Keratinocyte (primary cell): ENCODE results near the gene RAMACL. TPM values are rescaled to one million over a fixed set of nuclear protein-coding genes. Genes with fewer than 3 reads are reported as not detected.
"Not testable (repeated sequence)": the region's sequence is repeated elsewhere in the genome, so short reads cannot be mapped to it uniquely, and the experiment has no call there.

Experiments used
- DNase-seq: peaks from one replicate; pipeline ENCODE4 v3.0.0-alpha.2; 2011; ENCODE audit warnings: low read depth, missing footprints, low spot score
- FAIRE-seq: peaks from 2 replicates; lab custom pipeline; 2011; peaks lifted over from hg19 to GRCh38; lab: Jason Lieb, UNC
- H2AFZ ChIP-seq: 2 replicates; pipeline ENCODE4 v1.6.0; 2012; ENCODE audit warnings: low read length, control low read depth, inconsistent platforms; ENCODE audit not compliant: control insufficient read depth
- H3K27ac ChIP-seq: 2 replicates; pipeline ENCODE4 v1.5.1; 2011; ENCODE audit warnings: low read length; ENCODE audit not compliant: control insufficient read depth, insufficient read depth
- H3K27me3 ChIP-seq: 3 replicates; pipeline ENCODE4 v1.6.0; 2011; ENCODE audit warnings: low read length; ENCODE audit not compliant: control insufficient read depth, insufficient read depth; ENCODE audit errors: extremely low read depth
- H3K36me3 ChIP-seq, 2 experiments: 2 replicates in 1 of 2; 3 replicates in 1 of 2; pipeline ENCODE4 v1.5.1; 2011; ENCODE audit warnings: low read length in 2 of 2, mild to moderate bottlenecking in 1 of 2; ENCODE audit not compliant: control insufficient read depth in 2 of 2, insufficient read depth in 2 of 2; ENCODE audit errors: extremely low read depth in 1 of 2
- H3K4me1 ChIP-seq: 3 replicates; pipeline ENCODE4 v1.5.1; 2011; ENCODE audit warnings: low read length; ENCODE audit not compliant: control insufficient read depth, insufficient read depth; ENCODE audit errors: extremely low read depth
- H3K4me2 ChIP-seq: 3 replicates; pipeline ENCODE4 v1.6.0; 2011; ENCODE audit warnings: low read depth, low read length; ENCODE audit not compliant: control insufficient read depth, insufficient read depth; ENCODE audit errors: extremely low read depth
- H3K4me3 ChIP-seq, 3 experiments: fragments of 200-600 bp in 1 of 3; sonication (generic) in 1 of 3; 2 replicates in 2 of 3; 3 replicates in 1 of 3; pipeline ENCODE4 v1.5.1; 2011 to 2016; ENCODE audit warnings: low read length in 3 of 3, mild to moderate bottlenecking in 3 of 3, control low read depth in 2 of 3, inconsistent platforms in 1 of 3, low read depth in 1 of 3, mixed read lengths in 1 of 3, mixed run types in 1 of 3, moderate library complexity in 1 of 3; ENCODE audit not compliant: control insufficient read depth in 2 of 3, insufficient read depth in 2 of 3; ENCODE audit errors: extremely low read depth in 1 of 3
- H3K79me2 ChIP-seq: 2 replicates; pipeline ENCODE4 v1.6.0; 2012; ENCODE audit warnings: low read length; ENCODE audit not compliant: control insufficient read depth, insufficient read depth
- H3K9ac ChIP-seq: 3 replicates; pipeline ENCODE4 v1.6.0; 2011; ENCODE audit warnings: low read length; ENCODE audit not compliant: control insufficient read depth, insufficient read depth; ENCODE audit errors: extremely low read depth
- H3K9me1 ChIP-seq: 3 replicates; pipeline ENCODE4 v1.6.0; 2011; ENCODE audit warnings: low read length; ENCODE audit not compliant: control insufficient read depth, insufficient read depth; ENCODE audit errors: extremely low read depth
- H3K9me3 ChIP-seq: 2 replicates; pipeline ENCODE4 v1.5.1; 2012; ENCODE audit warnings: low read depth, low read length; ENCODE audit not compliant: control insufficient read depth
- H4K20me1 ChIP-seq: 3 replicates; pipeline ENCODE4 v1.6.0; 2011; ENCODE audit warnings: low read length; ENCODE audit not compliant: control insufficient read depth, insufficient read depth; ENCODE audit errors: extremely low read depth
- EZH2 ChIP-seq: IDR thresholded peaks from one replicate; pipeline ENCODE4 v1.6.1; 2012; ENCODE audit warnings: inconsistent platforms, mild to moderate bottlenecking, low read length, moderate library complexity
- dilution Hi-C: fragments of 300-500 bp; cut with MboI; formaldehyde crosslinking; loops from one replicate; pipeline ENCODE4 v1.7.0; 2020; ENCODE audit warnings: low sequenced_read_pairs; ENCODE audit not compliant: extremely low pct_ligation_motif_present
- polyA plus RNA-seq, 5 experiments: library from polyadenylated mRNA; depleted of rRNA in 3 of 5; stranded (reverse) in 3 of 5; stranded (forward) in 1 of 5; unstranded in 1 of 5; fragments of >200 nt; gene quantifications; 1 replicate in 1 of 5; 2 replicates in 3 of 5; 3 replicates in 1 of 5; pipeline versions ENCODE4 v1.2.1 to v1.2.3, GENCODE V29; 2011 to 2012; ENCODE audit warnings: missing spikeins in 2 of 5, low read depth in 1 of 5, low replicate concordance in 1 of 5
- TF ChIP-seq, protein P1 (sequence below), 3 experiments: IDR thresholded peaks in 1 of 3; conservative IDR thresholded peaks in 1 of 3; optimal IDR thresholded peaks in 1 of 3; 2 replicates in 2 of 3; 3 replicates in 1 of 3; pipeline versions ENCODE3 to v1.5.1; 2011; ENCODE audit warnings: low read length in 3 of 3, mild to moderate bottlenecking in 3 of 3, moderate library complexity in 2 of 3, control low read depth in 1 of 3, inconsistent platforms in 1 of 3; ENCODE audit not compliant: insufficient read depth in 2 of 3; ENCODE audit errors: extremely low read depth in 1 of 3

Gene RAMACL
- polyA plus RNA-seq, 1 donor (not counting 4 experiments of a cell fraction or from before 2014, with no cell fraction given): 5.3 TPM

DNA sequence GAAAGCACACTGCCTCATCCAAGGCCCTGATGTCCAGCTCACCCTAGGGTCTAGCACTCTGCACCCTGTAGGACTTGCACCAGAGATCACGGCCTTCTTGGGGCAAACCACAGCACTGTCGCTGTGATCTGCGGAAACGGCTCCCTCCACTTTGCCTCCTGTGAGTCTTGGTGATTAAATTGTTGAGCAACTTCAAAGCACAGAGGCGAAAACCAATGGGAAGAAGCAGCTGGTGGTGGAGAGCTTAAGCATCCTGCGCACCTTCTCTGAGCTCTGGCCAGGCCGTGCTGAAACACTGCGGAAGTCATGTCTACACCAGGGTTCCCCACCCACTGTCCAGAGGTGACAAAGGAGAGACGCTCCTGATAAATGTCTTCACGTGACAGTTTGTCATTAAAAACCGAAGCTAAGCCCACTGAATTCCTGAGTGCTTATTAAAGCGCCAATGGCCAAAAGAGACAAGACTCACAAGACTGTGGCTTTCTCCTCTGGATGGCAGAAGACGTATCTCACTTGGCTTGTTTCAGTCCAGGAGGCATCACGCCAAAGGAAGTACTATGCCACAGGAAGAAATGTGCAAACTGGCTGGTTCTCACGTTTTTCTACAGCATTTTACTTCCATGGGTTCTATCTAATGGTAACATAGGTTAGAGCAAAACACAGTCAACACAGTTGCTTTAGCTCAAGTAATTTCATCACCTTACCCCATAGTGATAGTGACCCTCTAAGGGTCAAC, 3.1 kb downstream of the RAMACL start:
- Histone ChIP-seq H3K79me2 (no peaks in the 10 kb centered on the region), H4K20me1 (no peaks in the 10 kb centered on the region), H3K9me1 (no peaks in the 10 kb centered on the region), H3K36me3 (no peaks in the 10 kb centered on the region), H3K9me3 (no peaks in the 10 kb centered on the region), H3K4me2 (no peak overlapping the region), H3K4me1 (no peaks in the 10 kb centered on the region), H3K4me3 (no peak overlapping the region), H3K27me3 (no peaks in the 10 kb centered on the region), H2AFZ (no peak overlapping the region), H3K27ac (no peak overlapping the region), H3K9ac (no peak overlapping the region)
- DNase-seq (no peak), FAIRE-seq (no peak)
- TF ChIP-seq, protein P1, sequence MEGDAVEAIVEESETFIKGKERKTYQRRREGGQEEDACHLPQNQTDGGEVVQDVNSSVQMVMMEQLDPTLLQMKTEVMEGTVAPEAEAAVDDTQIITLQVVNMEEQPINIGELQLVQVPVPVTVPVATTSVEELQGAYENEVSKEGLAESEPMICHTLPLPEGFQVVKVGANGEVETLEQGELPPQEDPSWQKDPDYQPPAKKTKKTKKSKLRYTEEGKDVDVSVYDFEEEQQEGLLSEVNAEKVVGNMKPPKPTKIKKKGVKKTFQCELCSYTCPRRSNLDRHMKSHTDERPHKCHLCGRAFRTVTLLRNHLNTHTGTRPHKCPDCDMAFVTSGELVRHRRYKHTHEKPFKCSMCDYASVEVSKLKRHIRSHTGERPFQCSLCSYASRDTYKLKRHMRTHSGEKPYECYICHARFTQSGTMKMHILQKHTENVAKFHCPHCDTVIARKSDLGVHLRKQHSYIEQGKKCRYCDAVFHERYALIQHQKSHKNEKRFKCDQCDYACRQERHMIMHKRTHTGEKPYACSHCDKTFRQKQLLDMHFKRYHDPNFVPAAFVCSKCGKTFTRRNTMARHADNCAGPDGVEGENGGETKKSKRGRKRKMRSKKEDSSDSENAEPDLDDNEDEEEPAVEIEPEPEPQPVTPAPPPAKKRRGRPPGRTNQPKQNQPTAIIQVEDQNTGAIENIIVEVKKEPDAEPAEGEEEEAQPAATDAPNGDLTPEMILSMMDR (optimal IDR thresholded peaks at IDR 0.05 in 1 of 3, IDR thresholded peaks at IDR 0.05 in 1 of 3, conservative IDR thresholded peaks at IDR 0.05 in 1 of 3; ENCODE audit: extremely low read depth in 1 of 3, insufficient read depth in 2 of 3, low read length in 3 of 3): no peak
- no peak for TF ChIP-seq EZH2
- dilution Hi-C loops: no loop called here

DNA sequence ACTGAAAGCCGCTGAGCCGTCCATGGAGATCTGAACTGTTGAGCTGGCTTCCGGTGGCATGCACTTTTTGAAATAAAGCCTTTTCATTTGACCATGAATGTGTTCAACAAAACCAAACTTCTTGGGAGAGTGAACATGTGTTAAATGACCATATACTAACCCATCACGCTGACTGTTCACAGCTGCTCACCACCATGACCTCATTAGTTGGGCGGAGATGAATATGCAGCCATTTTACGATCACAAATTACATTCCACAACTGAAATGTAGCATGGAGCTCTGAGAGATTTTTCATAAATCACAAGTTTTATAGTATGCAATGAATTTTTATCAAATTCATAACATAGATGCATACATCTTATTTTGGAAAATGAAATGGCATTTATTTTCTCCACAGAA, 4.2 kb downstream of the RAMACL start:
- Histone ChIP-seq H3K27me3 (no peaks in the 10 kb centered on the region), H3K27ac (no peak overlapping the region), H3K79me2 (no peaks in the 10 kb centered on the region), H4K20me1 (no peaks in the 10 kb centered on the region), H3K9me3 (no peaks in the 10 kb centered on the region), H3K9me1 (no peaks in the 10 kb centered on the region), H2AFZ (no peak overlapping the region), H3K9ac (no peak overlapping the region), H3K4me3 (no peak overlapping the region), H3K36me3 (no peaks in the 10 kb centered on the region), H3K4me2 (no peak overlapping the region), H3K4me1 (no peaks in the 10 kb centered on the region)
- FAIRE-seq: no peak
- dilution Hi-C loops: no loop called here
- no peak for TF ChIP-seq EZH2
- TF ChIP-seq, protein P1 (optimal IDR thresholded peaks at IDR 0.05 in 1 of 3, IDR thresholded peaks at IDR 0.05 in 1 of 3, conservative IDR thresholded peaks at IDR 0.05 in 1 of 3; ENCODE audit: extremely low read depth in 1 of 3, insufficient read depth in 2 of 3, low read length in 3 of 3): no peak
- no peak for DNase-seq

DNA sequence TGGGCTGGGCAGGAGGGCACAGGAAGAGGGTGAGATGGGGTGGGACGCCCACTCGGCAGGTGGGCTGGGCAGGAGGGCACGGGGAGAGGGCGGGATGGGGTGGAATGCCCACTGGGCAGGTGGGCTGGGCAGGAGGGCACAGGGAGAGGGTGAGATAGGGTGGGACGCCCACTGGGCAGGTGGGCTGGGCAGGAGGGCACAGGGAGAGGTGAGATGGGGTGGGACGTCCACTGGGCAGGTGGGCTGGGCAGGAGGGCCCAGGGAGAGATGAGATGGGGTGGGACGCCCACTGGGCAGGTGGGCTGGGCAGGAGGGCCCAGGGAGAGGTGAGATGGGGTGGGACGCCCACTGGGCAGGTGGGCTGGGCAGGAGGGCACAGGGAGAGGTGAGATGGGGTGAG, 4.7 kb downstream of the RAMACL start:
- H3K4me2 ChIP-seq, H3K9me1 ChIP-seq, H3K27me3 ChIP-seq, DNase-seq, H3K4me1 ChIP-seq, H3K9ac ChIP-seq, H2AFZ ChIP-seq, H3K36me3 ChIP-seq, H4K20me1 ChIP-seq, H3K79me2 ChIP-seq, H3K27ac ChIP-seq, FAIRE-seq, dilution Hi-C loops, H3K9me3 ChIP-seq, H3K4me3 ChIP-seq: not testable (repeated sequence)
